ENCODE results near the gene SRGAP2. TPM values are rescaled to one million over a fixed set of nuclear protein-coding genes. Genes with fewer than 3 reads are reported as not detected.
"Not testable (repeated sequence)": the region's sequence is repeated elsewhere in the genome, so short reads cannot be mapped to it uniquely, and the experiment has no call there.

The SRGAP2 gene
- 51.1 and 55.3 TPM in 2 replicates for total RNA-seq (2014; rRNA removed; shearing (Covaris generic))
- polyA plus RNA-seq (2016; fragmentation: Nextera tagmentation; extraction: Ambion mirVana) = 35.8 and 42.3 TPM in 2 replicates

GRCh38 chr1:206203364-206204158, at the start of gene SRGAP2:
Gene SRGAP2, plus strand, starts transcription at chr1:206203541. Its CDS starts 2,430 bp downstream, at chr1:206205971.
- H3K9me3 ChIP-seq (ENCODE audit: low read depth); H4K20me1 ChIP-seq (ENCODE audit: insufficient read depth); H3K79me2 ChIP-seq (ENCODE audit: insufficient read depth); H3K36me3 ChIP-seq (ENCODE audit: low read depth); H3K27me3 ChIP-seq (replicated peaks; ENCODE audit: insufficient read depth); H3F3A ChIP-seq (ENCODE audit: insufficient read depth); in situ Hi-C loops (cut with MboI); H3K9me2 ChIP-seq (ENCODE audit: insufficient read depth); H3K4me1 ChIP-seq (ENCODE audit: insufficient read depth); H3K4me2 ChIP-seq (ENCODE audit: unreplicated experiment): not testable (repeated sequence)
- Histone ChIP-seq H3K4me3 (peak within 1 kb of the TSS; percentile 82), H3K9ac (peak within 1 kb of the TSS; percentile 89), H2AFZ (peak within 1 kb of the TSS; percentile 75), H3K27ac (peak within 1 kb of the TSS; percentile 91)
- WGBS, 2 experiments (ENCODE audit: low coverage in 1 of 2, low lambda C conversion rate in 2 of 2, missing lambda C conversion rate in 2 of 2) = 0 to 1% methylated on average over 10 to 26 of the region's 63 CpGs
- DNase-seq = peak; percentile 67

DNA sequence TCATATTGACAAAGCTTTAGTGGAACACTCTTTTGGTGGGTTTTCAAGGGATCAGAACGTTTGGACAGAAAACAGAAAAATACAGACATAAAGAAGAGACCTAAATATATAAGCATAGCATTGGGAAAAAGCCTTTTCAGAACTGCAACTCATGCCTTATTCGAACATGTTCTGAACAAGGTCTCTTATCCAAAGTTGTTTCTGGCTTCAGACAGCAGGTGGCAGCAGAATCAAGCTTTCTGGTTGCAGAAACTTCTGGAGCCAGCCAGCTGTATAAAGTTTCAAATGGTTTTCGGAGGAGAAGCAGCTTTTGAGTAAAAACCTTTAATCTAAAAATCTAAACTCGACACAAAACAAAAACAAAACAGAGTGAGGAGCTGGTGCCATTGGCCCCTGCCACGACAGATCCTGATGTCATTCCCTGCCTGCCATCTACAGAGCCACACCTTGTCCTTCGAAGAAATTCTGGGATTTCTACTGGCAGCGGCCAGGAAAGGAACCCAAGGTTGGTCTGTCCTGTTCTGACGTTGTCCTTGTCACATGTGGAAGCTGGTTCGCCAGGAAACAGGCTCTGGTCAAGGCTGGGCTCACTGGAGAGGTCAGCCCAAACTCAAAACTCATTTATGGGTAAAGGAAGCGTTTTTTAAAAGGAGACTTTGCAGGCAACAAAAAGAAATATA, 35.9 kb upstream of the SRGAP2 start:
- in situ Hi-C loops (cut with MboI); H3K9me3 ChIP-seq (ENCODE audit: low read depth); H3K9me2 ChIP-seq (ENCODE audit: insufficient read depth); H3K4me3 ChIP-seq; H3K4me2 ChIP-seq (ENCODE audit: unreplicated experiment); H3K27ac ChIP-seq; H3F3A ChIP-seq (ENCODE audit: insufficient read depth); H3K79me2 ChIP-seq (ENCODE audit: insufficient read depth); H3K27me3 ChIP-seq (replicated peaks; ENCODE audit: insufficient read depth); DNase-seq; H3K9ac ChIP-seq; H3K4me1 ChIP-seq (ENCODE audit: insufficient read depth); H4K20me1 ChIP-seq (ENCODE audit: insufficient read depth); H2AFZ ChIP-seq; H3K36me3 ChIP-seq (ENCODE audit: low read depth): not testable (repeated sequence)
- 14% methylated on average over 5 of the region's 10 CpGs for WGBS, 2 experiments (ENCODE audit: low coverage in 1 of 2, low lambda C conversion rate in 2 of 2, missing lambda C conversion rate in 2 of 2)

DNA sequence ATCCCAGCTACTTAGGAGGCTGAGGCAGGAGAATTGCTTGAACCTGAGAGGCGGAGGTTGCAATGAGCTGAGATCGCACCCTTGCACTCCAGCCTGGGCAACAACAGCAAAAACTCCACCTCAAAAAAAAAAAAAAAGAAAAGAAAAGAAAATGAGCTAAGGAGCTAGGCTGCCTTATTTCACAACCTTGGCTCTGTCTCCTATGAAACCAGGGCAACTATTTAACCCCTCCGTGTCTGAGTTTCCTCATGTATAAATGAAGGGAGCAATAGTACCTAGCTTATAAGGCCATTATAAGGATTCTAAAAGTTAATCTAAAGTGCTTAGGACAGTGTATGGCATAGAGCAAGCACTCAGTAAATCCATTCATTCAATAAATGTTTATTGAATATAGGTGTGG, 33.5 kb upstream of the SRGAP2 start:
- peak; percentile 71 for DNase-seq
- H3F3A ChIP-seq (ENCODE audit: insufficient read depth); H3K9ac ChIP-seq; H3K9me3 ChIP-seq (ENCODE audit: low read depth); H3K36me3 ChIP-seq (ENCODE audit: low read depth); H3K4me3 ChIP-seq; H3K9me2 ChIP-seq (ENCODE audit: insufficient read depth); H3K27ac ChIP-seq; H2AFZ ChIP-seq; in situ Hi-C loops (cut with MboI); H3K4me2 ChIP-seq (ENCODE audit: unreplicated experiment); H3K27me3 ChIP-seq (replicated peaks; ENCODE audit: insufficient read depth); H3K79me2 ChIP-seq (ENCODE audit: insufficient read depth); H4K20me1 ChIP-seq (ENCODE audit: insufficient read depth); H3K4me1 ChIP-seq (ENCODE audit: insufficient read depth): not testable (repeated sequence)
- 5 to 53% methylated on average over 1 to 3 of the region's 3 CpGs for WGBS, 2 experiments (ENCODE audit: low coverage in 1 of 2, low lambda C conversion rate in 2 of 2, missing lambda C conversion rate in 2 of 2)

DNA sequence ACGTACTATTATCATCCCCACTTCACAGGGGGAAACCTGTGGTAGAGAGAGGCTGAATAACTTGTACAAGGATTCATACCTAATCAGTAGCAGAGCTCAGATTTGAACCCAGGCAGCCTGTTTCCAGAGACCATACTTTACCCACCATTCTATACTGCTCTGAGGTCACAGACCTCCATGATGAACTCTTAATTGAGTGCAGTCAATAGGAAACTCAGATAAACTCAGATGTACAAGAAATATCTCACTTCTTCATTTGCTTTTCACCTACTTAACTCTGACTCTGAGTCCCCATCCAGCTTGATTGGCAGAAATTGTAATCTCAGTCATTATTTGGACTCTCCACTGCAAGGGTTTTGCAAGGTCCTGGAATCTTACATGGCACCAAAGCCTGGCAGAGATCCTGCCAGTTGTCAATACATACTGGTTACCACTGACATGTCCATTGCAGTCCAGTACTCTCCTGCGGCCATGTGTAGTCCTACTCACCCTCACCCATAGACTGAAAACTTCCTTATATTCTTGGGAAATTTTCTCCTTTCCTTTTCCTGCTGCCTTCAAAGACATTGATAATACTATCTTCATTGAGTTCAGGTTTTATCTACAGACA, 30.1 kb upstream of the SRGAP2 start:
- H3K27me3 ChIP-seq (replicated peaks; ENCODE audit: insufficient read depth); H3K4me1 ChIP-seq (ENCODE audit: insufficient read depth); H4K20me1 ChIP-seq (ENCODE audit: insufficient read depth); H3F3A ChIP-seq (ENCODE audit: insufficient read depth); DNase-seq; H3K9me3 ChIP-seq (ENCODE audit: low read depth); H3K9ac ChIP-seq; in situ Hi-C loops (cut with MboI); H3K36me3 ChIP-seq (ENCODE audit: low read depth); H3K4me2 ChIP-seq (ENCODE audit: unreplicated experiment); H3K79me2 ChIP-seq (ENCODE audit: insufficient read depth); H3K4me3 ChIP-seq; H3K27ac ChIP-seq; H3K9me2 ChIP-seq (ENCODE audit: insufficient read depth); H2AFZ ChIP-seq: not testable (repeated sequence)
- WGBS, 2 experiments (ENCODE audit: low coverage in 1 of 2, low lambda C conversion rate in 2 of 2, missing lambda C conversion rate in 2 of 2) = 100% methylated on average over 1 to 2 of the region's 2 CpGs

GRCh38 chr1:206174182-206174868, 29.0 kb upstream of the SRGAP2 start:
- H3K79me2 ChIP-seq (ENCODE audit: insufficient read depth); H3K4me3 ChIP-seq; H3K27me3 ChIP-seq (replicated peaks; ENCODE audit: insufficient read depth); in situ Hi-C loops (cut with MboI); H3K36me3 ChIP-seq (ENCODE audit: low read depth); H3K9ac ChIP-seq; H4K20me1 ChIP-seq (ENCODE audit: insufficient read depth); H2AFZ ChIP-seq; H3K9me3 ChIP-seq (ENCODE audit: low read depth); H3K9me2 ChIP-seq (ENCODE audit: insufficient read depth): not testable (repeated sequence)
- H3K4me2 ChIP-seq (ENCODE audit: unreplicated experiment) = peak overlapping the region; percentile 8
- peaks cover 14% of the 10 kb centered on the region; the same call in 1 of the 2 replicates for H3K4me1 ChIP-seq (ENCODE audit: insufficient read depth)
- H3F3A ChIP-seq (ENCODE audit: insufficient read depth) = peaks cover 11% of the 10 kb centered on the region; the same call in 1 of the 2 replicates
- 17 to 24% methylated on average over 7 of the region's 7 CpGs for WGBS, 2 experiments (ENCODE audit: low coverage in 1 of 2, low lambda C conversion rate in 2 of 2, missing lambda C conversion rate in 2 of 2)
- DNase-seq = peak; percentile 42
- peak overlapping the region; percentile 43; the same call in 1 of the 2 replicates for H3K27ac ChIP-seq

GRCh38 chr1:206175459-206176113, 27.8 kb upstream of the SRGAP2 start:
- H3K9me2 ChIP-seq (ENCODE audit: insufficient read depth); H3K79me2 ChIP-seq (ENCODE audit: insufficient read depth); H3K9me3 ChIP-seq (ENCODE audit: low read depth); H2AFZ ChIP-seq; H4K20me1 ChIP-seq (ENCODE audit: insufficient read depth); H3K27me3 ChIP-seq (replicated peaks; ENCODE audit: insufficient read depth); H3K36me3 ChIP-seq (ENCODE audit: low read depth); in situ Hi-C loops (cut with MboI); H3K9ac ChIP-seq: not testable (repeated sequence)
- Histone ChIP-seq H3F3A (ENCODE audit: insufficient read depth) (peaks cover 13% of the 10 kb centered on the region; the same call in 1 of the 2 replicates), H3K4me1 (ENCODE audit: insufficient read depth) (peaks cover 15% of the 10 kb centered on the region; the same call in 1 of the 2 replicates), H3K4me3 (peak overlapping the region; percentile 17; the same call in 1 of the 2 replicates), H3K4me2 (ENCODE audit: unreplicated experiment) (peak overlapping the region; percentile 62), H3K27ac (peak overlapping the region; percentile 54)
- 0% methylated on average over 1 of the region's 4 CpGs for WGBS, 2 experiments (ENCODE audit: low coverage in 1 of 2, low lambda C conversion rate in 2 of 2, missing lambda C conversion rate in 2 of 2)
- DNase-seq = peak; percentile 64

Measured in GM23248 (cell line).